ENCODE measurements around the gene TTC7B.

GRCh38 chr14:90809530-90810312 is 6.5 kb downstream of the TTC7B start:
- TF ChIP-seq POLR2AphosphoS5 (IDR thresholded peaks at IDR 0.05; ENCODE audit: low read depth, low read length) (no peak), REST (IDR thresholded peaks at IDR 0.05; ENCODE audit: insufficient read depth in 1 of 2, low read depth in 2 of 2, low read length in 2 of 2) (no peak)
